ENCODE measurements around the gene SLC48A1. TPM values are rescaled to one million over a fixed set of nuclear protein-coding genes. Genes with fewer than 3 reads are reported as not detected.
"Not testable (repeated sequence)": the region's sequence is repeated elsewhere in the genome, so short reads cannot be mapped to it uniquely, and the experiment has no call there.

Gene SLC48A1
- total RNA-seq, 2 donors from 2014 or later = 14.6 to 15.2 TPM

DNA sequence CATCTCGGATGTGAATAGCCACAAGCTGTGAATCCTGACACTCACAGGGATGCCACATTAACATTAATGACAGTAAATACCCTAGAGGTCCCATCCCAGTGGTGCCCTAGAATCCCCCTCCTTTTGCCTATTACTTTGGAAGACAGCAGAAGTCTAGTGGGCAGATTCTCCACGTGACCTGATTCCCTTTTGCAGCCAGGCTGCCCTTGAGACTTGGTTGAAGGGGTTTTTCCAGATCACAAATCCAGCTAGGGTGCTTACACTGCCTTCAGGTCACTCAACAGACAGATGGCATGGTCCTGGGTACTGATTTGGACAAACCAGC lies 38.0 kb downstream of the SLC48A1 start:
- peak overlapping the region; percentile 100 for H3K27ac Mint-ChIP-seq
- DNase-seq (no peak), ATAC-seq (replicated peaks in 1 of 2) (no peak)
- H3K4me1 Mint-ChIP-seq (ENCODE audit: low read depth) = peaks cover 97% of the 10 kb centered on the region
- peaks cover 7 to 24% of the 10 kb centered on the region in 2 donors for H3K36me3 Mint-ChIP-seq (ENCODE audit: insufficient read depth in 2 of 2)
- peak overlapping the region; percentile 88 to 91 for H3K4me3 Mint-ChIP-seq
- no peaks in the 10 kb centered on the region for H3K27me3 Mint-ChIP-seq (ENCODE audit: low read depth)
- peaks cover 3% of the 10 kb centered on the region in 2 donors for H3K9me3 Mint-ChIP-seq

DNA sequence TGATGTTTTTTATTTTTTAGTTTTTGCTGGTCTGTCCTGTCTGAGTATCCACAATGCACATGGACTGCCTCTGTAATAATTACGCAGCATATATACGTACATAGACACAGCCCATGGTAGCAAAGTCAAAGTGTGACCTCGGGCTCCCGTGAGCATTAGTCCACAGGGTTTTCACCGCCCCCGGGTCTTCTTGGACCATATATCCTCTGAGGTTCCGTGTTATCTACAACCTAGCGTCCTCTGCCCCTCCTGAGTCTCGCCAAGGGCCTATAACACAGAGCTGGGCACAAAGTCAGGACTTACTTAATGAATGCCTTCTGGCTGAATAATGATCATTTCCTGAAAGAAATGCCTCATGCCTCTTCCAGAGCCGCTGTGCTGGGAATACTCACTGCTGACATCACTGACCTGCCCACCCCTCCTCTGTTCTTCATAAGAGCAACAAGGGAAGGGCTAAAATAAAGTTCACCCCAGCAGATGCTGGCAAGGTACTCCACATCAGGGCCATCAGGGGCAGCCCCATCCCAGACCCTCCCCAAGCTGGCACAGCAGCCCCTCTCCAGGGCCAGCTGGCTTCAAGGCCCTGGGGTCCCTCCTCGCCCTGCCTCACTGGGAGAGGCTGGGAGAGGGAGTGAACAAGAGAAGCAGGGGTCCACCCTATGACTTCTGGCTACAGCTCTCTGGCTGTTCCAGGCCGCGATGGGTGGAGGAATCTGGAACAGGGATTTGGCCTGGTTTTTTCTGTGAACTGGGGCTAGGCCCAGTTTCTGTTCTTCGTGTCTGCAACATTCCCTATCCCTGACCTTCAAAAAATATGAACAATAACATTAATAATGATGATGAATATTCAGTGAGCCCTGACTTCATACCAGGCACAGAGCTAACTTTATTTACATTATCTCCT lies 38.8 kb downstream of the SLC48A1 start:
- Mint-ChIP-seq H3K4me1 (ENCODE audit: low read depth) (peaks cover 97% of the 10 kb centered on the region), H3K27ac (peak overlapping the region; percentile 100), H3K4me3 (peak overlapping the region; percentile 88 to 91), H3K27me3 (ENCODE audit: low read depth) (no peaks in the 10 kb centered on the region), H3K9me3 (peaks cover 3% of the 10 kb centered on the region in 2 donors), H3K36me3 (ENCODE audit: insufficient read depth in 2 of 2) (peaks cover 10 to 24% of the 10 kb centered on the region in 2 donors)
- ATAC-seq (replicated peaks in 1 of 2) (no peak), DNase-seq (no peak)

DNA sequence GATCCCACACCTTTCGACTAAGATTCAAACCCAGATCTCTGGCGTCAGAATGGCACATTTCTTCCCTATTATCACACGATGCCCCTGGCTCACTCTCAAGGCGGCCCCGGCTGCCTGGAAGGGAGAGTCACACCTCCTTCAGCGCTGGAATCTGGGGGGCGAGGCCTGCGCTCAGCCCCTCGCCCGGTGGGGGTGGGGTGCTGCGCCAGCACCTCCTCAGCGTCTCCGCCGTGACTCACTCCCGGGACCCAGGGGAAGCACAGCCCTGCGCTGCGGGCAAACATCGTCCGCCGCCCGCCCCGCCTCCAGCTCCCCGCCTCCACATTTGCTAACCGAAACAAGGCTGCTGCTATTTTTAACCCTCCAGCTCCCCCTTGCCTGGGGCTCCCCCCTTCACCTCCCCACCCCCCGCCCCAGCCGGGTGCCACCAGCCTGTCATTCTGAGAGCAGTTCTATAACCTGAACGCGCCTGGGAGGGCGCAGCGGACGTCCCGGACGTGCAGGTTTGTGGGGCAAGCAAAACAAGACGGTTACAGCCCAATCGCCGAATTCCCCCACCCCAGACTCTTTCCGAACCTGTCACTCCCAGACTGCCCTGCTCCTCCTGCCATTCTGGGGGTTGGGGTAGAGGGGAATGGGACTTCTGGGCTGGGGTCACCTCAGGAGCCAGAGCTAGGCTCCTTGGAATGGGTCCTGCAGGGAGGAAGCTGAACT lies 39.9 kb downstream of the SLC48A1 start:
- H3K4me3 Mint-ChIP-seq = peak overlapping the region; percentile 88 to 91
- peaks cover 96% of the 10 kb centered on the region for H3K4me1 Mint-ChIP-seq (ENCODE audit: low read depth)
- DNase-seq = peak; percentile 94 to 95
- peaks cover 16 to 31% of the 10 kb centered on the region in 2 donors for H3K36me3 Mint-ChIP-seq (ENCODE audit: insufficient read depth in 2 of 2)
- H3K27me3 Mint-ChIP-seq (ENCODE audit: low read depth) = no peaks in the 10 kb centered on the region
- peak overlapping the region; percentile 95 for H3K27ac Mint-ChIP-seq
- H3K9me3 Mint-ChIP-seq = peaks cover 3% of the 10 kb centered on the region in 2 donors
- ATAC-seq (replicated peaks in 1 of 2) = peak; percentile 72 to 78

DNA sequence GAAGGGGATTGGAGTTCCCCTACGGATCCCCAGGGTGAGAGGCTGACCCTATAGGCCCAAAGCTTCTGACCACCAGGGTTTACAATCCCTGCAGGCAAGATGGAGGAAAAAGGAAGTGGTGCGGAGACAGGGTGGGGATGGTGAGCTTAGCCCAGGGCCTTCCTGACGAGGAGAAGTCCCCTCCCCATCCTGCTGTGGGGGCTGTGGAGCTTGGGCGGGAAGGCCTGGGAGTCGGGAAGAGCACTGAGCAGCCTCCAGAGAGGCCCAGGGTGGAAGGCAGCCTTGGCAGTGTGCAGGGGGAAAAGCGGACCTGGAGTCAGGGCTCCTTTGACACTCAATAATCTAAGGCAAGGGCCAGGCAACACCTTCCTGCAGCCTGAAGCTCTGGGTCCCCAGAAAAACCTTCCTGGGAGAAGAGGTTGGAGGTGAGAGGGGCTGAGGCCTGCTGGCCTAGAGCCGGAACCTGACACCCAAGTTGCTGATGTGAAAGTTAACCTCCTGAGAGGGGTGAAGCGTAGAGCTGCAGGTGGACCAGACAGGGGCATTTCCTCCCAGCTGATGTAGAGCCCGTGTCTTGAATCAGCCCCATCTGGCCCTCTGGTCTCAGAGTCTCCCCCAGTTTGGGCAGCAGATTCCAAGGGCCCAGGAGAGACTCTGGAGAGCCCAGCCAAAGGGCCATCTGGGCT lies 40.6 kb downstream of the SLC48A1 start:
- H3K27me3 Mint-ChIP-seq (ENCODE audit: low read depth) = no peaks in the 10 kb centered on the region
- ATAC-seq (replicated peaks in 1 of 2) = peak in 1 of 2 donors; percentile 4
- H3K4me1 Mint-ChIP-seq (ENCODE audit: low read depth) = peaks cover 93% of the 10 kb centered on the region
- H3K36me3 Mint-ChIP-seq (ENCODE audit: insufficient read depth in 2 of 2) = peaks cover 23 to 38% of the 10 kb centered on the region in 2 donors
- no peak for DNase-seq
- H3K4me3 Mint-ChIP-seq = peak overlapping the region; percentile 88 to 91
- peaks cover 3% of the 10 kb centered on the region in 2 donors for H3K9me3 Mint-ChIP-seq
- H3K27ac Mint-ChIP-seq = peak overlapping the region; percentile 95

DNA sequence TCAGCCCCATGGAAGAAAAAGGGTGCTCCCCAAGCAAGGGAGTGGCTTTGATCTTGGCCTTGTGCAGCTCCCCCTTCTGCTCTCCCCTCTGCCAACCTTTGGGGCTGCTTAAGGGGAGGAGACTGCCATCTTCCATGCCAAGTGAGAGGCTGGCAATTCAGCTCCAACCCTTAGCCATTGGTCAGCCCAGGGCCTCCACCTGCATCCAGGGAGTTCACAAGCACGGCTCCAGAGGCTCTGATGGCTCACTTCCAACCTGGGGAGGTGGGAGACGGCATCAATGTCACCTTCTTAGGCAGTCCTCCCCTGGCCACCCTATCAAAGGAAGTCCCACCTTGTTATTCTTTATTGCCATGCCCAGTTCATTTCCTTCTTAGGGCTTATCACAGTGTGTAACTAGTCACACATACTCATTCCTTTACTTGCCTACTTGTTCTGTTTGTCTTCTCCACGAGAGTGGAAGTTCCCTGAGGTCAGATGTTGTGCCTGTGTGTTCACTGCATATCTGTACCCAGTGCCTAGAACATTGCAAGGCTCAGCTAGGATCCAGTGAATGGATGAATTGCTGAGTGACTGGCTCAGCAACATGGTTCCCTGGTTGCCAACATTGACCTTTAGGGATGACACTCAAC lies 41.6 kb downstream of the SLC48A1 start:
- ATAC-seq (replicated peaks in 1 of 2) (peak; percentile 34 to 36), DNase-seq (peak in 1 of 2 donors; percentile 49)
- H3K4me1 Mint-ChIP-seq (ENCODE audit: low read depth) = peaks cover 83% of the 10 kb centered on the region
- H3K4me3 Mint-ChIP-seq = peak overlapping the region; percentile 88 to 91
- H3K9me3 Mint-ChIP-seq = peaks cover 3% of the 10 kb centered on the region in 2 donors
- no peaks in the 10 kb centered on the region for H3K27me3 Mint-ChIP-seq (ENCODE audit: low read depth)
- H3K36me3 Mint-ChIP-seq (ENCODE audit: insufficient read depth in 2 of 2) = peaks cover 25 to 41% of the 10 kb centered on the region in 2 donors
- H3K27ac Mint-ChIP-seq = peak overlapping the region; percentile 95

DNA sequence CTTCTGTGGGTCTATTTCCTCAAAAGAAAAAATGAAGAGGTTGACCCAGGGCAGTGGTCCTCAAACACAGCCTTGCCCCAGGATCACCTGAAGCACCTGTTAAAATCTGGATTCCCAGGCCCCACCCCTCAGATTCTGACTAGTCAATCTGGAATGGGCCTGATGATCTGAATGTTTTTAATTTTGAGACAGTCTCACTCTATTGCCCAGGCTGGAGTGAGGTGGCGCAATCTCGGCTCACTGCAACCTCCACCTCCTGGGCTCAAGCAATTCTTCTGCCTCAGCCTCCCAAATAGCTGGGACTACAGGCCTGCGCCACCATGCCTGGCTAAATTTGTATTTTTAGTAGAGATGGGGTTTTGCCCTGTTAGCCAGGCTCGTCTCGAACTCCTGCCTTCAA lies 42.4 kb downstream of the SLC48A1 start:
- H3K4me3 Mint-ChIP-seq = peak overlapping the region; percentile 88 to 91
- H3K36me3 Mint-ChIP-seq (ENCODE audit: insufficient read depth in 2 of 2) = peaks cover 25 to 40% of the 10 kb centered on the region in 2 donors
- not testable (repeated sequence) for H3K9me3 Mint-ChIP-seq; H3K27me3 Mint-ChIP-seq (ENCODE audit: low read depth); ATAC-seq (replicated peaks in 1 of 2); DNase-seq
- peak overlapping the region; percentile 95 for H3K27ac Mint-ChIP-seq
- peaks cover 78% of the 10 kb centered on the region for H3K4me1 Mint-ChIP-seq (ENCODE audit: low read depth)

DNA sequence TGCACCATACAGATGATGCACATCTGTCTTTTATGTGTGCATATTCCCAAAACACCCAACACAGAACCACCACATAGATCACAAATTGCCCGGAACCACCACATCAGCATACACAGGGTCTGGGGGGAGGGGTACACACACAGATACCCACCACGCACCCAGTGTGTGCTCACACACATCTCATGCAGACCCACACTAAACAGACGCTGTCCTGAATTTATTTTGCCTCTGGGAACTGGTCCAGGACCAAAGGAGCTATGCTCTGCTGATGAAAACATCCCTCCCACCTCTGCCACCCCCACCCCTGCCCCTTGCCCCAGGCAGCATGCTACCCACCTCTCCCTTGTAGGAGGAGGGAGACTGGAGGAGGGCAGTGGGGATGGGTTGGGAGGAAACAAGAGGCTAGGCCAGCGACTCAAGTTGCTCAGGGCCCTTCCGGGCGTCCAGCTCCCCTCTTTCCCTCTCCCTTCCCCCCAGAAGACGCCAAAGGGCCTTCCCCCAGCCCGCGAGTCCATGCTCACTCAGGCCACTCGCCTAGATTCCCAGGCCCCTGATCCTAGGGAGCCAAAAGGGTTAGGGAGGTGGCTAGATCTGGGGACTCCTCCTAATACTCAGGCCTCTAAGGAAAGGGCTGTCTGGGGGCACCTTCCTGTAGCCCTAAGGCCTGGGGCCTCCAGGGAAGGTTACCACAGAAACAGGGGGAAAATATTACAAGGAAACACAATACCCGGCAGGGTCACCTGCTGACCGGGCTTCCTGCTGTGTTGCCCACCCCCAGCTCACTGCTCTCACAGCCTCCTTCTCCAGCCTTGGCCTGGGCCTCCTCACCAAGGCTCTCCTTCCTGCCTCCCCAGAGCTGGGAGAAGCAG lies 43.6 kb downstream of the SLC48A1 start:
- Mint-ChIP-seq H3K4me3 (peak overlapping the region; percentile 88 to 91), H3K27me3 (ENCODE audit: low read depth) (no peaks in the 10 kb centered on the region), H3K4me1 (ENCODE audit: low read depth) (peaks cover 78% of the 10 kb centered on the region), H3K27ac (peak overlapping the region; percentile 95), H3K9me3 (peaks cover 3% of the 10 kb centered on the region in 2 donors), H3K36me3 (ENCODE audit: insufficient read depth in 2 of 2) (peaks cover 25 to 34% of the 10 kb centered on the region in 2 donors)
- no peak for DNase-seq
- ATAC-seq (replicated peaks in 1 of 2) = no peak

DNA sequence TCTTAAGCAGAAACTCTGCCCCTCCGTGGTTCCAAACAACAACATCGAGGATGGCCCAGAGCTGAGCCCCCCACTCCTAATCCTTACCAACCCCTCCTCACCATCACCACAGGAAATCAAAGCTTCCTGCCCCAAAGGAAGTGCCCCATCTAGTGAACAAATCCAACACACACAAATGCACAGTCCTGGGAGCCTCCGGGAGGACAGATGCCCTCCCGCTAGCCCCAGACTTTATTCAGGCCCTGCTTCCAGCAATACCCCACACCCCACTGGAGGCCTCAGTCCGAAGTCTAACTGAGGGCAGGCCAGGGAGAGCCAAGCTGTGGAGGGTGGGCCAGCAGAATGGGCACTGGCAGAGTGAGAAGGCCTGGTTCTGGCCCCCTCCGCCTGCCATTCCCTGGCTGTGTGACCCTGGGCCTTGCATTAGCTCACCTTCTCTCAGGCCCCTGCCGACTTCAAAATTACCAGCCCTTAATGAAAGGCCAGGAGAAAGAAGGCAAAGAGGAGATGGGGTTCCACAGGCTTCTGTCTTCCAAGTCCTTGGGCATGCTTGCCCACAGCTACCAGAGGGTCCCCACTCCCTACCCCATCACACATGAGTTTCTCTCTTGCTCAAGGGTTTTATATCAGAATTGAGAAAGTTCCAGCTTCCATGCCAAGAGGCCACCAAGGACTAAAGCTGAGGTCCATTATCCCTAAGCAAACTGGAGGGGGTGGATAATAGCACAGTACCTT lies 44.4 kb downstream of the SLC48A1 start:
- peak overlapping the region; percentile 88 to 91 for H3K4me3 Mint-ChIP-seq
- no peaks in the 10 kb centered on the region for H3K27me3 Mint-ChIP-seq (ENCODE audit: low read depth)
- H3K27ac Mint-ChIP-seq = peak overlapping the region; percentile 95
- peaks cover 78% of the 10 kb centered on the region for H3K4me1 Mint-ChIP-seq (ENCODE audit: low read depth)
- peaks cover 25 to 33% of the 10 kb centered on the region in 2 donors for H3K36me3 Mint-ChIP-seq (ENCODE audit: insufficient read depth in 2 of 2)
- ATAC-seq (replicated peaks in 1 of 2) (no peak), DNase-seq (no peak)
- peaks cover 3% of the 10 kb centered on the region in 2 donors for H3K9me3 Mint-ChIP-seq

DNA sequence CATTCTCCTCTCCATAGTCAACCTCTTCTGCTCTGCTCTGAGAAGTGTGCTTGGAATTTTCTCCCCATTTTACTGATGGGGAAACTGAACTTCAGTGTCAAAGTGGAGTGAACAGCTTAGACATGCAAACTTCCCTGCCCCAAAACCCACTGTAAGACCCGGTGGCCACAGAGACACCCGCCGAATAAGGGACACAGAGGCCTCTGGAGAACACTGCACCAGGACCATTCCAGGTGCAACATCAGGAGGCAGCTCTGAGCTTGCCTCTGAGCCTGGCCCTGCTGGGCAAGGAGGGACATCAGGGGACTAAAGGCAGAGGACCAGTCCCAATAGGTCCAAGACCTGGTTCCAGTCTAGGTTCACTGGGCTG lies 45.0 kb downstream of the SLC48A1 start:
- H3K36me3 Mint-ChIP-seq (ENCODE audit: insufficient read depth in 2 of 2) = peaks cover 25 to 33% of the 10 kb centered on the region in 2 donors
- DNase-seq = no peak
- no peak for ATAC-seq (replicated peaks in 1 of 2)
- H3K27ac Mint-ChIP-seq = peak overlapping the region; percentile 95
- H3K4me1 Mint-ChIP-seq (ENCODE audit: low read depth) = peaks cover 81% of the 10 kb centered on the region
- H3K27me3 Mint-ChIP-seq (ENCODE audit: low read depth) = no peaks in the 10 kb centered on the region
- H3K4me3 Mint-ChIP-seq = peak overlapping the region; percentile 88 to 91
- peaks cover 3% of the 10 kb centered on the region in 2 donors for H3K9me3 Mint-ChIP-seq

DNA sequence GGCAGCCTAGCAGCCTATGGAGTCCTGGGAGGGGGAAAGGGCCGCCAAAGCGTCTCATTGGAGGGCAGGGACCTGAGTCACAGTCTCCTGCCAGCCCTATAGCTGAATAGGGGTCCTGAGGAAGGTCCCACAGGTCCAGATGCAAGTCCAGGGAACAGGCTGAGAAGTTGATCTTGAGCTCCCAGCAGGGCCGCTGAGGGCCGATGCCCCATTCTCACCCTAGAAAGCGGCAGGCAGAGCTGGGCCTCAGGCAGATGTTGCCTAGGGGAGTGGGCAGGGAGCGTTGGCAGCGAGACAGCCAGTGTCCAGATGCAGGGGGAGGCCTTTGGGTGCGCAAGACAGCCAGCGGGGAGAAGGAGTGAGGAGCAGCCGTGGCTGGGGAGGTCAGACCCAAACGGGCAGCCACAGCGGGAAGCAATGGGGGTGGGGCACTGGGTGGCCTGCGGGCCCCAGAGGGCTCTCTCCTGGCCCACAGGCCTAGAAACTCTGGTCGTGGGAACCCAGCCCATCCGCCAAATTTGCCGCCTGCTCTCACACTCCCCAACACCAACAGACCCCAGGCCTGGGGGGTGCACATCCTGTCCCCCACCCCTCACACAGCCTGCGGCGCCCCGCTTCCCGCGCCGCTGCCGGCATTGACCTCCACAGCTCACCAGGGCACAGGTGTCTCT lies 45.6 kb downstream of the SLC48A1 start:
- Mint-ChIP-seq H3K9me3 (peaks cover 3% of the 10 kb centered on the region in 2 donors), H3K36me3 (ENCODE audit: insufficient read depth in 2 of 2) (peaks cover 25 to 29% of the 10 kb centered on the region in 2 donors), H3K4me1 (ENCODE audit: low read depth) (peaks cover 81% of the 10 kb centered on the region), H3K27me3 (ENCODE audit: low read depth) (no peaks in the 10 kb centered on the region), H3K27ac (peak overlapping the region; percentile 95), H3K4me3 (peak overlapping the region; percentile 88 to 91)
- ATAC-seq (replicated peaks in 1 of 2) = peak; percentile 12 to 13
- DNase-seq = peak in 1 of 2 donors; percentile 57

Measured in activated T-cell treated with anti-CD3 and anti-CD28 coated beads, Interleukin-2, amount 50 U/mL, for 72 hours (primary cell).